SKM-1 (cell line): ENCODE results near the gene DNAH3.
A peak's percentile ranks its signal among the peaks of the same experiment; 100 is the strongest.
"Not testable (repeated sequence)": the region's sequence is repeated elsewhere in the genome, so short reads cannot be mapped to it uniquely, and the experiment has no call there.

Experiments
- DNase-seq: peaks from one replicate; lab custom pipeline; 2025; ENCODE audit not compliant: unreplicated experiment; lab: John Stamatoyannopoulos, UW

DNAH3 gene

GRCh38 chr16:20946015-20946629, 204.5 kb downstream of the DNAH3 start:
- DNase-seq = no peak

GRCh38 chr16:20945575-20945875, 205.1 kb downstream of the DNAH3 start:
- not testable (repeated sequence) for DNase-seq

- DNase-seq = no peak
These were observed 205.6 kb downstream of the DNAH3 start for GRCh38 chr16:20944861-20945574.

DNA sequence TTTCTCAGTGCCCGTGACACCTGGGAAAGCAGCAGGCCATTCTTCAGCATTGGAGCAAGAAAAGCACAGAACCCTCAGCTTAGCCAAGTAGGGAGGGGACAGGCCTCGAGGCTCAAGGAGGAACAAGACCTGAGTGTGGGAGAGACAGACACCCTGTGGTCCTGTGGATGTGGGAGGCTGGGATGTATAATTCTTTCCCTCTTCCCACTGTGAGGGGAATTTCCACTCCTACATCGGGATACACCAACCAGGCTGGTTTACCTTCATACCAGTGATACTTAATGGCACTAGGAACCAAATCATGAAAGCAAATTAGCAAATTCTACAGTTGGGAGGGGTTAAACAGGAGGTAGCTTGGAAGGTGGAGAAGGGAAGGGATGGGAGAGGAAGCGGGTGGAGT, 208.4 kb downstream of the DNAH3 start:
- no peak for DNase-seq

DNA sequence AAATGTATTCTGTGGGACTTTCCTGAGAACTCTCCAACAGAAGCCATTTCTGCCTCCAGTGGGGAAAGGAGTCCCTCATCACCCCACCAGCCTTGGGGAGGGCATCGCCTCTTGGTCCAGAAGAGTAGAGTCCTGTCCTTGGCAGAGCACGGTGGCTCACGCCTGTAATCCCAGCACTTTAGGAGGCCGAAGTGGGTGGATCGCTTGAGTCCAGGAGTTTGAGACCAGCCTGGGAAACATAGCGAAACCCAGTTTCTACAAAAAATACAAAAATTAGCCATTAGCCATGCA, 209.1 kb downstream of the DNAH3 start:
- DNase-seq = no peak

GRCh38 chr16:20940871-20941635, 209.6 kb downstream of the DNAH3 start:
- peak; percentile 54 for DNase-seq

- DNase-seq = no peak
These were observed 211.0 kb downstream of the DNAH3 start for GRCh38 chr16:20939611-20940010.

DNA sequence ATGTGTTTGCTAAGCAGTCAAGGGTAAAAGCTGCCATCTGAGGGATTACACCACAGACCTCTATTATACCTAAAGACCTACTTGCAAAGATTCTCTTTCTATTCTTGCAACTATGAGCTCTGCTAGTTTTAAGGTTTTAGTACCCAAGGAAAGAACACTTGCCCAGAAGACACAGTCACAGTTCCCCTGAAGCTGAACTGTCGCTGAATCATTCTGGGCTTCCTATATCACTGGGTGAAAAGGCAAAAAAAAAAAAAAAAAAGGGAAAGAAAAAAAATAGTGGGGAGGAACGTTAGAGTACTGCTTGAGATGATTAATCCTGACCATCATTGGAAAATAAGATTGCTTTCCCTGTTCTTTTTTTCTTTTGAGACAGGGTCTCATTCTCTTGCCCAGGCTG, 212.2 kb downstream of the DNAH3 start:
- DNase-seq = no peak

DNA sequence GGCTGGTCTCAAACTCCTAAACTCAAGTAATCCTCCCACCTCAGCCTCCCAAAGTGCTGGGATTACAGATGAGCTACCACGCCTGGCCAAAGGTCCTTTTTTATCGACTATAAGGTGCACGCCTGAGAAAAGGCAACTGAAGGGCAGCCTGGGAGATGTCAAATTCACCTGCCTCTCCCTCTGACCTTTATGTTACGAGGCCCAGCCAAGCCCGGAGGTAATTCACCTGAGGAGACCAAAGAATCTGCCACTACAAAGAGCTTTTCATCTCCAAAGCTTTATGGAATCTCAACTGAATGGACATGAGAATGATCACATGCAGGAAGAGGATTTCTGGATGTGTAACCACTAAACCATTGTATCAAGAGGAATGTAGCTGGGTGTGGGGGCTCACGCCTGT, 212.9 kb downstream of the DNAH3 start:
- no peak for DNase-seq

- no peak for DNase-seq
These were observed 217.1 kb downstream of the DNAH3 start for GRCh38 chr16:20933589-20933988.

DNA sequence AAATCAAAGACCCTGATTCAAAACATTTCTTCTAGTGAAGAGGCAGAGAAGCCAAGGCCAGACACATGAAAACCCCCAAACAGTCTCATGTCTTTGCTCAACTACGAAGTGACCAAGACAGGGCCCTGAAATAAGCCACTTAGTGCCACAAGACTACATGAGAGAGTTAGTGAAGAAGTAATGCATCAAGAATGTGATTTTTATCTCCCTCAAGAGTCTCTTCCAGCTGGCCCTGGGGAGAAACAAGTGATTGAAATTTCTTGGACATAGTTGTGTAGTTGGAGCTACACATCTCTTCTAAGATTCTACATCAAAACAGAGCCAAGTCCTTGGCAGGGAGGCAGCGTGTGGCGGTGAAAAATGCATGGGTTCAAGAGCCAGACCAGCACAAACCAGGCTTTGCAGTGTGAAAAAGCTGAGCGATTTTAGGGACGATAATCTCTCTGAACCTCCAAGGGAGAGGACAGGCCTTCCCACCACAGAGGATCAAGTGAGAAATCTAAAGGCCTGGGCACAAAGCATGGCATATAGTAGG, 219.5 kb downstream of the DNAH3 start:
- DNase-seq = no peak

DNA sequence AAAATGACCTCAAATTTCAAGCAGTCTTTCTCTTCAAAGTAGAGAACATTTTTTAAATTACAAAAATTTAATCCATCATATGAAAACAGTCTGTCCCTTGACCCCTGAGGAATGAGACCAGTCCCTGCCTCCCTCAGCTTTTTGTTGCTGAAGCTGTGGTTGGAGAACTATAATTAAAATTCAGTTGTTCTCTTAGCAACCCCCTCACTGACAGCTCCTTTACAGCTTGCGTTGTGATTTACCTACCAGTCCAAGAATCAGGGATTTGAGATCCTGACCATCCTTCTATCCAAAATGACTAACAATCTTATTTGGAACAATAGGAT, 220.3 kb downstream of the DNAH3 start:
- DNase-seq = no peak

- not testable (repeated sequence) for DNase-seq
These were observed 220.8 kb downstream of the DNAH3 start for GRCh38 chr16:20929676-20930364.

GRCh38 chr16:20928774-20929411, 221.8 kb downstream of the DNAH3 start:
- DNase-seq = no peak

DNA sequence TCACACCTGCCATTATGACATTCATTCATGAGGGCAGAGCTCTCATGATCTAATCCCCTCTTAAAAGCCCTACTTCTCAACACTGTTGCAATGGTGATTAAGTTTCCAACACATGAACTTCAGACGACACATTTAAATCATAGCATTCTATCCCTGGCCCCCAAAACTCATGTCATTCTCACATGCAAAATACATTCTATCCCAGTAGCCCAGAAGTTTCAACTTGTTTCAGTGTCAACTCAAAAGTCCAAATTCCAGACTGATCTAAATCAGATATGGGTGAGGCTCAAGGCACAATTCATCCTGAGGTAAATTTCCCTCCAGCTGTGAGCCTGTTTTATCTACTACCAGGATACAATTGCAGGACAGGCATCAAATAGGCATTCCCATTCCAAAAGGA, 224.9 kb downstream of the DNAH3 start:
- no peak for DNase-seq

GRCh38 chr16:20923876-20924275, 226.8 kb downstream of the DNAH3 start:
- DNase-seq = no peak

DNA sequence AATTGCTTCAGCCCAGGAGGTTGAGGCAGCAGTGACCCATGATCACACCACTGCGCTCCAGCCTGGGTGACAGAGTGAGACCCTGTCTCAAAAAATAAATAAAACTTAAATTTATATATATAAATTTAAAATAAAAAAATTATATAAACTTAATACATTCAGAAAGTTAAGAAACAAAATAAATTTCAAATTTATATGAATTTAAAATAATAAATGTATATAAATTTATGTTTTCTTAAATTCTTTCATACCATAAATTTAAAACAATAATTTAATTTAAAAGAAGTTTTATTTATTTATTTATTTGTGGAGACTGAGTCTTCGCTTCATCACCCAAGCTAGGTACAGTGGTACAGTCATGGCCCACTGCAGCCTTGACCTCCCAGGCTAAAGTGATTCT, 229.8 kb downstream of the DNAH3 start:
- DNase-seq = no peak

DNA sequence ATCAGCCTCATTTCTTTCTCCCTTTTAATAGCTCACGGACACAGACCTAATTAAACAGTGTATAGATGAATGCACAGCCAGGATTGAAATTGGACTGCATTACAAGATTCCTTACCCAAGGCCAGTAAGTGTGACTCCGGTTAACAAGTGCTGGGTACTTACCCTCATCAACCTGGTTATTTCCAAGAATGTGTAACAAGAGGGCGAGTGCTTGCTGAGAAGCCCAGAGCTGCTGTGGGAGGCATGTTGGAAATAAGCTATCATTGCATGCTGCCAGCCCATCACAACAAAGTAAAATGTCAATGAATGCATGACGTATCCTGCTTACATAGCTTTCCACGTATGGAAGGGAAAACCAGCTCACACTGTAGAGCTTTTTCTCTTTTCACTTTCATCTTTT, 230.6 kb downstream of the DNAH3 start:
- DNase-seq = no peak

GRCh38 chr16:20918486-20919239, 232.0 kb downstream of the DNAH3 start:
- DNase-seq = no peak

GRCh38 chr16:20916942-20917341, 233.7 kb downstream of the DNAH3 start:
- DNase-seq = peak; percentile 75

- DNase-seq = no peak
These were observed 234.4 kb downstream of the DNAH3 start for GRCh38 chr16:20916289-20916688.
